ENCODE measurements around the gene MOB2.

The MOB2 gene

DNA sequence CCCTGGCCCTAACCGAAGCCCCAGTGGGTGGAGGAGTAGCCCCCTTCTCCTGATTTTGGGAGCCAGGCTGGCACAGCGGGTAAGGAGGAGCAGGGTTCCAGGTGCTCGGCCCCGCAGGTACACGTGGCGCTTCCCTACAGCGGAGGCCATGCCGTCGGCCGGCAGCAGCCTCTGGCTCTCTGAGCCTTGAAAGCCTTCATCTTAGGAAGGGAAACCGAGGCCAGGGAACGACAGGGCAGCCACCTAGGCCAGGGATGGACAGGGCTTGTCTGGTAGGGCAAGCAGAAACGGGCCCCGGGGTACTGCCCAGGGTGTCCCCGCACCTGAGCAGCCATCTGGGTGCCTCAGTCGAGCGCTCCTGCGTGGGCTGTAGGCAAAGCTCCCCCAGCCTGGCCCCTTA is 28.7 kb downstream of the MOB2 start:
- no peaks in the 10 kb centered on the region for H3K36me3 Mint-ChIP-seq (ENCODE audit: low read depth)
- H3K4me3 Mint-ChIP-seq: no peak overlapping the region
- no peak for DNase-seq
- H3K4me1 Mint-ChIP-seq: peaks cover 24% of the 10 kb centered on the region
- H3K9me3 Mint-ChIP-seq: no peaks in the 10 kb centered on the region
- no peak overlapping the region for H3K27ac Mint-ChIP-seq
- TF ChIP-seq, protein P1, sequence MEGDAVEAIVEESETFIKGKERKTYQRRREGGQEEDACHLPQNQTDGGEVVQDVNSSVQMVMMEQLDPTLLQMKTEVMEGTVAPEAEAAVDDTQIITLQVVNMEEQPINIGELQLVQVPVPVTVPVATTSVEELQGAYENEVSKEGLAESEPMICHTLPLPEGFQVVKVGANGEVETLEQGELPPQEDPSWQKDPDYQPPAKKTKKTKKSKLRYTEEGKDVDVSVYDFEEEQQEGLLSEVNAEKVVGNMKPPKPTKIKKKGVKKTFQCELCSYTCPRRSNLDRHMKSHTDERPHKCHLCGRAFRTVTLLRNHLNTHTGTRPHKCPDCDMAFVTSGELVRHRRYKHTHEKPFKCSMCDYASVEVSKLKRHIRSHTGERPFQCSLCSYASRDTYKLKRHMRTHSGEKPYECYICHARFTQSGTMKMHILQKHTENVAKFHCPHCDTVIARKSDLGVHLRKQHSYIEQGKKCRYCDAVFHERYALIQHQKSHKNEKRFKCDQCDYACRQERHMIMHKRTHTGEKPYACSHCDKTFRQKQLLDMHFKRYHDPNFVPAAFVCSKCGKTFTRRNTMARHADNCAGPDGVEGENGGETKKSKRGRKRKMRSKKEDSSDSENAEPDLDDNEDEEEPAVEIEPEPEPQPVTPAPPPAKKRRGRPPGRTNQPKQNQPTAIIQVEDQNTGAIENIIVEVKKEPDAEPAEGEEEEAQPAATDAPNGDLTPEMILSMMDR (IDR thresholded peaks at IDR 0.05): no peak
- H3K27me3 Mint-ChIP-seq (ENCODE audit: low read depth, poor library complexity): no peaks in the 10 kb centered on the region

DNA sequence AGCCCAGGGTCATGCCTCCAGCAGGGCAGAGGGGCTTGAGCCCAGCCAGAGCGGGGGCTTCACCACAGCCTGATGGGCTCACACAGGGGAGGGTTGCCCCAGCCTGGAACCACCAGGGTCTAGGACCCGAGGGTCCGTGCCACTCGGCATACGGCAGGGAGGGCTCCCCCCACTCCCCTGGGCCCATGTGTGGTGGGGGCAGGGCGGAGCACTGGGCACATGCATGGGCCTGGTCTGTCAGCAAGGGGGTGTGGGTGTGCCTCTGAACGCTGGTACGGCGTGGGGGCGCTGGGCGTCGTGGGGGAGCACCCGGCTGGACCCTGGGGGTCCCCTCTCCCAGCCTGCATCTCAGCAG is 29.3 kb downstream of the MOB2 start:
- TF ChIP-seq, protein P1 (IDR thresholded peaks at IDR 0.05): no peak
- no peaks in the 10 kb centered on the region for H3K27me3 Mint-ChIP-seq (ENCODE audit: low read depth, poor library complexity)
- peaks cover 24% of the 10 kb centered on the region for H3K4me1 Mint-ChIP-seq
- H3K4me3 Mint-ChIP-seq: no peak overlapping the region
- H3K27ac Mint-ChIP-seq: no peak overlapping the region
- no peak for DNase-seq
- no peaks in the 10 kb centered on the region for H3K36me3 Mint-ChIP-seq (ENCODE audit: low read depth)
- H3K9me3 Mint-ChIP-seq: no peaks in the 10 kb centered on the region

DNA sequence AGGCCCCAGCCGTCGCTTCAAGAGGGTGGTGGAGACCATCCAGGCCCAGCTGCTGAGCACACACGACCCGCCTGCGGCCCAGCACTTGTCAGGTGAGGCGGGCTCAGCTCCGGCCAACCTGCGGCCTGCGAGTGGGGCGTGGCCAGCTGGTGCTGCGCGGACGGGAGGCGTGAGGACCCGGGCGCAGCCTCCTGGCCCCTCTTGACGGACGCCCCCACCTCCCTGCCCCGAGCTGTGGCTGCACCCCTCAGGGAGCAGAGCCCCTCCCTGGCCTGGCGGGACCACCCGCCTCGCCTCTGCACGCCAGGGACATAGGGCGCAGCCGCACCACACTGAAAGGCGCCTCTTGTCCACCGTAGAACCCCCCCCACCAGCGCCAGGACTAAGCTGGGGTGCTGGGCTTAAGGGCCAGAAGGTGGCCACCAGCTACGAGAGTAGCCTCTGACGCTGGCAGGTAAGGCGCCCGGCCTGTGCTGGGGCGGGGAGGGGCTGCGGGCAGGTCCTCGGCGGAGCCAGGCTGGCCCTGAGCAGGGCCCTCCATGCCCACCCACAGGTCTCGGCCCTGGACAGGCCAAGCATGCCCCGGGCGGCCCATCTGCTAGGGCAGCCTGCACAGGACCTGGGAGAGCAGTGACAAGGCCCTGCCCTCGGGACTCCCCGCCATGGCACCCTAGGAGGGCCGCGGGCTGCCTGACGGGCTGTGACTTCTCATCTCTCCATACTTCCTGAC is 29.8 kb downstream of the MOB2 start:
- TF ChIP-seq, protein P1 (IDR thresholded peaks at IDR 0.05): no peak
- no peak for DNase-seq
- no peaks in the 10 kb centered on the region for H3K9me3 Mint-ChIP-seq
- H3K4me1 Mint-ChIP-seq: peaks cover 22% of the 10 kb centered on the region
- no peak overlapping the region for H3K27ac Mint-ChIP-seq
- no peaks in the 10 kb centered on the region for H3K27me3 Mint-ChIP-seq (ENCODE audit: low read depth, poor library complexity)
- no peaks in the 10 kb centered on the region for H3K36me3 Mint-ChIP-seq (ENCODE audit: low read depth)
- H3K4me3 Mint-ChIP-seq: no peak overlapping the region

DNA sequence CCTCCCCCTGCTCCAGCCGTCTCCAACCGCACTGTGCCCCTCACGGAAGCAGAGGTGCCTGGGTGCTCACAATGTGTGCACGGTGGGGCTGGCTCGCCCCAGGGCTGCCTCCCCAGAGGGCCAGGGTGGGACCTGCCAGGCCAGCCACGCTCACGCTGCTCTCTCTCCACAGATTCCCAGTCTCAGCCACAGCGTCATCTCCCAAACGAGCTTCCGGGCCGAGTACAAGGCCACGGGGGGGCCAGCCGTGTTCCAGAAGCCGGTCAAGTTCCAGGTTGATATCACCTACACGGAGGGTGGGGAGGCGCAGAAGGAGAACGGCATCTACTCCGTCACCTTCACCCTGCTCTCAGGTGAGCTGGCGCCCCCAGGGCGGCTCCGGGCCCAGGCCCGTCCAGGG is 30.4 kb downstream of the MOB2 start:
- peaks cover 16% of the 10 kb centered on the region for H3K4me1 Mint-ChIP-seq
- no peaks in the 10 kb centered on the region for H3K36me3 Mint-ChIP-seq (ENCODE audit: low read depth)
- no peaks in the 10 kb centered on the region for H3K27me3 Mint-ChIP-seq (ENCODE audit: low read depth, poor library complexity)
- no peaks in the 10 kb centered on the region for H3K9me3 Mint-ChIP-seq
- TF ChIP-seq, protein P1 (IDR thresholded peaks at IDR 0.05): no peak
- no peak overlapping the region for H3K4me3 Mint-ChIP-seq
- no peak overlapping the region for H3K27ac Mint-ChIP-seq
- DNase-seq: no peak

DNA sequence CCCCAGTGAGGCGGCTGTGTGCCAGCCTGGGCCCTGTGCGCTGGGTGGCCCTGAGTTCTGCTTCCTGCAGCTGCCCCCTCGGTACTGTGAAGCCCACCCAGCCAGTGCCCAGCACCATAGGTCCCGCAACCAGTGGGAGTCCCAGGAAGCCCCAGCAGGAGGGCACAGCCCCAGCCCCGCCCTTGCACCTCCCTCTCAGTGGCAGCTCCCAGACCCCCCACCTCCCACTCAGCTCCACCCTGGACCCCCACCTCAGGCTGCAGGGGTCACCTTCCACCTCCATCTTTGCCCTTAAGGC is 30.9 kb downstream of the MOB2 start:
- Mint-ChIP-seq H3K4me3 (no peak overlapping the region), H3K4me1 (peaks cover 11% of the 10 kb centered on the region), H3K36me3 (ENCODE audit: low read depth) (no peaks in the 10 kb centered on the region), H3K27ac (no peak overlapping the region), H3K27me3 (ENCODE audit: low read depth, poor library complexity) (no peaks in the 10 kb centered on the region), H3K9me3 (no peaks in the 10 kb centered on the region)
- TF ChIP-seq, protein P1 (IDR thresholded peaks at IDR 0.05): no peak
- no peak for DNase-seq

DNA sequence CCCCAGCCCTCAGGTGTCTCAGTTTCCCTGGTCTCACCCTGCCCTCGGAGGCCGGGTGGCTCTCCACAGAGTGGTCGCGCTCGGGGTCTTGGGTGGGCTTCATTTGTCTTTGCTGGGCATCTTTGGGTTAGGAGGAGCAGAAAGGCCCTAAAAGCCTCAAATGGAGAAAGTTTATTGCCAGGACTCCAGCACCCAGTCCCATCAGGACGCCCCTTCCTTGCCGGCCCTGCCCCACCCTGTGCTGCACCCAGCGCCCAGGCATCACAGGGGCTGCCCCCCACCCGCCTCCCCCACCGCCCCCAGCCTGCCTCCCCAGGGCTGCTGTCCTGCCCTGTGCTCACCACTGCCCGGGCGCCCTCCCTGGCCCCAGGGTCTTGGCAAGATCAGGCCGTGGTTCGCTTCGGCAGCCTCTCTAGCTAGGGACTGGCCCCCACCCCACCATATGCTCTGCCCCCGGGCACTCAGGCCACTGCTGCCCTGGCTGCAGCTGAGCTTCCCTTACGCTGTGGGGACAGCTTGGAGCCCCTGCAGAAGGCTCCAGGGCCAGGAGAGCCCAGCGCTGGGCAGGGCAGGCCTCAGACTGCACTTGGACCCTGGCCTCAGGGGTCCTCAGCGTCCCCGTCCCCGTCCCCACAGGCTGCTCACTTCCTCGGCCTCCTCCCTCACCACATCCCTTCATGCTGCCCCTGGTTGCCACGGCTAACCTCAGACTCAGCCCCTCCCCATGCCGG is 31.4 kb downstream of the MOB2 start:
- Mint-ChIP-seq H3K9me3 (no peaks in the 10 kb centered on the region), H3K4me1 (peaks cover 7% of the 10 kb centered on the region), H3K36me3 (ENCODE audit: low read depth) (no peaks in the 10 kb centered on the region), H3K4me3 (no peak overlapping the region), H3K27me3 (ENCODE audit: low read depth, poor library complexity) (no peaks in the 10 kb centered on the region), H3K27ac (no peak overlapping the region)
- no peak for DNase-seq
- TF ChIP-seq, protein P1 (IDR thresholded peaks at IDR 0.05): no peak
